ENCODE measurements around the gene LGALSL. TPM values are rescaled to one million over a fixed set of nuclear protein-coding genes. Genes with fewer than 3 reads are reported as not detected.

The LGALSL gene
- total and polyA plus RNA-seq, 11 donors = 5.6 to 31.6 (median 9.6) TPM

GRCh38 chr2:64474121-64474571 lies 20.2 kb downstream of the LGALSL start:
- Histone ChIP-seq H3K4me3 (no peak overlapping the region), H3K4me1 (no peaks in the 10 kb centered on the region), H3K27me3 (no peaks in the 10 kb centered on the region), H3K9me3 (no peaks in the 10 kb centered on the region), H3K27ac (no peak overlapping the region), H3K36me3 (no peaks in the 10 kb centered on the region)
- no peak for TF ChIP-seq POLR2A (IDR thresholded peaks at IDR 0.05)
- TF ChIP-seq, protein P1, sequence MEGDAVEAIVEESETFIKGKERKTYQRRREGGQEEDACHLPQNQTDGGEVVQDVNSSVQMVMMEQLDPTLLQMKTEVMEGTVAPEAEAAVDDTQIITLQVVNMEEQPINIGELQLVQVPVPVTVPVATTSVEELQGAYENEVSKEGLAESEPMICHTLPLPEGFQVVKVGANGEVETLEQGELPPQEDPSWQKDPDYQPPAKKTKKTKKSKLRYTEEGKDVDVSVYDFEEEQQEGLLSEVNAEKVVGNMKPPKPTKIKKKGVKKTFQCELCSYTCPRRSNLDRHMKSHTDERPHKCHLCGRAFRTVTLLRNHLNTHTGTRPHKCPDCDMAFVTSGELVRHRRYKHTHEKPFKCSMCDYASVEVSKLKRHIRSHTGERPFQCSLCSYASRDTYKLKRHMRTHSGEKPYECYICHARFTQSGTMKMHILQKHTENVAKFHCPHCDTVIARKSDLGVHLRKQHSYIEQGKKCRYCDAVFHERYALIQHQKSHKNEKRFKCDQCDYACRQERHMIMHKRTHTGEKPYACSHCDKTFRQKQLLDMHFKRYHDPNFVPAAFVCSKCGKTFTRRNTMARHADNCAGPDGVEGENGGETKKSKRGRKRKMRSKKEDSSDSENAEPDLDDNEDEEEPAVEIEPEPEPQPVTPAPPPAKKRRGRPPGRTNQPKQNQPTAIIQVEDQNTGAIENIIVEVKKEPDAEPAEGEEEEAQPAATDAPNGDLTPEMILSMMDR (IDR thresholded peaks at IDR 0.05) = no peak
- intact Hi-C loops (cut with DNase I) = loop anchor here in 1 of 10 donors (5.0 kb wide), 1 partner anchor 427 kb away; no protein-coding TSS in a partner anchor
- ATAC-seq (no peak), DNase-seq (no peak)
- 77 to 93% (median 83%) methylated on average over 4 of the region's 4 CpGs for WGBS, 4 donors

GRCh38 chr2:64474636-64475035 lies 20.7 kb downstream of the LGALSL start:
- Histone ChIP-seq H3K4me3 (no peak overlapping the region), H3K27ac (no peak overlapping the region), H3K9me3 (no peaks in the 10 kb centered on the region), H3K4me1 (no peaks in the 10 kb centered on the region), H3K36me3 (no peaks in the 10 kb centered on the region), H3K27me3 (no peaks in the 10 kb centered on the region)
- 38 to 71% (median 60%) methylated on average over 1 of the region's 1 CpG for WGBS, 4 donors
- ATAC-seq (no peak), DNase-seq (no peak)
- TF ChIP-seq POLR2A (IDR thresholded peaks at IDR 0.05) = no peak
- TF ChIP-seq, protein P1 (IDR thresholded peaks at IDR 0.05) = no peak
- intact Hi-C loops (cut with DNase I) = loop anchor here in 1 of 10 donors (5.0 kb wide), 1 partner anchor 427 kb away; no protein-coding TSS in a partner anchor

GRCh38 chr2:64477037-64477436 lies 23.1 kb downstream of the LGALSL start:
- intact Hi-C loops (cut with DNase I) = no loop called here
- no peak for ATAC-seq
- 94 to 100% (median 97%) methylated on average over 1 of the region's 1 CpG for WGBS, 4 donors

GRCh38 chr2:64477979-64478378 lies 24.0 kb downstream of the LGALSL start:
- TF ChIP-seq, protein P1 (IDR thresholded peaks at IDR 0.05) = no peak
- no peak for TF ChIP-seq POLR2A (IDR thresholded peaks at IDR 0.05)
- H3K36me3 ChIP-seq = no peaks in the 10 kb centered on the region
- no peak for ATAC-seq
- no peak overlapping the region for H3K4me3 ChIP-seq
- no peaks in the 10 kb centered on the region for H3K27me3 ChIP-seq
- H3K9me3 ChIP-seq = no peaks in the 10 kb centered on the region
- intact Hi-C loops (cut with DNase I) = no loop called here
- H3K4me1 ChIP-seq = no peaks in the 10 kb centered on the region
- no peak overlapping the region for H3K27ac ChIP-seq
- no peak for DNase-seq
- 92 to 96% (median 95%) methylated on average over 4 of the region's 4 CpGs for WGBS, 4 donors

More at GRCh38 chr2:64477037-64477436, 23.1 kb downstream of the LGALSL start:
- no peak overlapping the region for H3K27ac ChIP-seq
- no peaks in the 10 kb centered on the region for H3K36me3 ChIP-seq
- H3K9me3 ChIP-seq = no peaks in the 10 kb centered on the region
- H3K4me1 ChIP-seq = no peaks in the 10 kb centered on the region
- no peak for TF ChIP-seq POLR2A (IDR thresholded peaks at IDR 0.05)
- TF ChIP-seq, protein P1 (IDR thresholded peaks at IDR 0.05) = no peak
- no peak overlapping the region for H3K4me3 ChIP-seq
- H3K27me3 ChIP-seq = no peaks in the 10 kb centered on the region
- DNase-seq = no peak
